Fibroblast of lung (primary cell): ENCODE measurements around the gene RAB1B. TPM values are rescaled to one million over a fixed set of nuclear protein-coding genes. Genes with fewer than 3 reads are reported as not detected.

Experiments used
- DNase-seq, 2 donors: peaks; one replicate each; pipeline versions ENCODE4 v3.0.0 to v3.0.0-alpha.2; 2010; ENCODE audit warnings: low read depth in 2 of 2
- H2AFZ ChIP-seq: 2 replicates; pipeline ENCODE4 v1.5.1; 2012; ENCODE audit warnings: low read length, control low read depth, inconsistent platforms
- H3K27ac ChIP-seq: 2 replicates; pipeline ENCODE4 v1.5.1; 2011; ENCODE audit warnings: low read length, control low read depth; ENCODE audit not compliant: insufficient read depth
- H3K27me3 ChIP-seq: 2 replicates; pipeline ENCODE4 v1.5.1; 2011; ENCODE audit warnings: mild to moderate bottlenecking, low read length; ENCODE audit not compliant: control insufficient read depth, insufficient read depth
- H3K36me3 ChIP-seq: 2 replicates; pipeline ENCODE4 v1.5.1; 2011; ENCODE audit warnings: low read length; ENCODE audit not compliant: control insufficient read depth, insufficient read depth
- H3K4me1 ChIP-seq: 2 replicates; pipeline ENCODE4 v1.5.1; 2011; ENCODE audit warnings: low read length; ENCODE audit not compliant: control insufficient read depth, insufficient read depth; ENCODE audit errors: extremely low read depth
- H3K4me2 ChIP-seq: 2 replicates; pipeline ENCODE4 v1.5.1; 2011; ENCODE audit warnings: low read length, control low read depth; ENCODE audit not compliant: insufficient read depth; ENCODE audit errors: extremely low read depth
- H3K4me3 ChIP-seq, 4 experiments: fragments of 200-600 bp in 1 of 4; sonication (generic) in 1 of 4; replicated peaks in 1 of 4; 2 replicates each; pipeline ENCODE4 v1.5.1; 2011 to 2016; ENCODE audit warnings: low read length in 4 of 4, low read depth in 3 of 4, mild to moderate bottlenecking in 3 of 4, control low read depth in 2 of 4, inconsistent platforms in 1 of 4, mixed read lengths in 1 of 4; ENCODE audit not compliant: insufficient read depth in 1 of 4; ENCODE audit errors: control extremely low read depth in 1 of 4
- H3K79me2 ChIP-seq: 2 replicates; pipeline ENCODE4 v1.5.1; 2012; ENCODE audit warnings: mild to moderate bottlenecking, low read length, inconsistent platforms; ENCODE audit not compliant: control insufficient read depth, insufficient read depth
- H3K9ac ChIP-seq: 2 replicates; pipeline ENCODE4 v1.5.1; 2011; ENCODE audit warnings: mild to moderate bottlenecking, low read length, control low read depth; ENCODE audit not compliant: insufficient read depth
- H3K9me3 ChIP-seq: 2 replicates; pipeline ENCODE4 v1.5.1; 2012; ENCODE audit warnings: low read depth, low read length; ENCODE audit not compliant: control insufficient read depth, insufficient read depth
- H4K20me1 ChIP-seq: 2 replicates; pipeline ENCODE4 v1.5.1; 2011; ENCODE audit warnings: low read length; ENCODE audit not compliant: control insufficient read depth, insufficient read depth; ENCODE audit errors: extremely low read depth
- EZH2 ChIP-seq: IDR thresholded peaks from 2 replicates; pipeline ENCODE4 v1.5.1; 2012; ENCODE audit warnings: low read length, control low read depth, mild to moderate bottlenecking; ENCODE audit errors: missing control alignments
- polyA plus RNA-seq, 2 donors: library from polyadenylated mRNA; depleted of rRNA in 1 of 2; stranded (reverse) in 1 of 2; unstranded in 1 of 2; fragments of >200 nt; gene quantifications; 2 replicates each; pipeline ENCODE4 v1.2.1, GENCODE V29; 2011 to 2012; ENCODE audit warnings: missing spikeins in 1 of 2
- total RNA-seq: library from RNA; depleted of rRNA; stranded (reverse); fragments of >200 nt; gene quantifications from 2 replicates; pipeline ENCODE4 v1.2.1, GENCODE V29; 2014
- TF ChIP-seq, protein P1 (sequence below), 2 donors: IDR thresholded peaks in 1 of 2; conservative IDR thresholded peaks in 1 of 2; 1 replicate in 1 of 2; 2 replicates in 1 of 2; pipeline ENCODE4 v1.5.1; 2011 to 2012; ENCODE audit warnings: low read length in 2 of 2, control low read depth in 1 of 2, inconsistent platforms in 1 of 2, low read depth in 1 of 2, mild to moderate bottlenecking in 1 of 2

The RAB1B gene
- total and polyA plus RNA-seq, 2 donors (not counting 1 experiment from before 2014, with no cell fraction given), result 63.6 to 140 TPM

DNA sequence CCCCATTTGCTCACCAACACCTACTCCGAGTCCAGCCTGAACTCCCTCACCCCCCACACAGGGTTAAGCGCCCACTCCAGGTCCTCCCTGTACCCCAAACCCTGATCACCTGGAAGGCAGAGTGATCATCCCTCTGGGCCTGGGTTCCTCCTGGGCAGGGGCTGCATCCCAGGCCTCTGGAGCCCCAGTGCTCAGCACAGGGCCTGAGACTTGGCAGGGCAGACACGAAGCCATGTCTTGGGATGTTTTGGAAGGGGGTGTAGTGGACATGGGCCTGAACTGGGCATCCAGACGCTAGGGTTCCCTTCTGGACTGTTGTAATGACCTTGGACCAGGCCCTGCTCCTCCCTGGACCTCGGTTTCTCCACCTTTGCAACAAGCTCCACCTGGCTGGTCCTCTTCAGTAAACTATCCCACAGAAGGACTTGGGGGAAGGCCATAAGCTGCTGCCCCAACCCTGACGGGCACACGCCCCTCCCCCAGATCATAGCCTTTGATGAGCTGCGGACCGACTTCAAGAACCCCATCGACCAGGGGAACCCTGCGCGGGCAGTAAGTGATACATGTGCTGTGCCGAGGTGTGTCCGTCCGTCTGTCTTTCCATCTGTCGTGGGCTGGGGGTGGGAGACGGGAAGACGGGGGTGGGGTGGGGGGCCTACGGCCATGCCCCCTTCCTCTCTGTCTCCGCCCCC lies 13.5 kb downstream of the RAB1B start:
- H3K9ac ChIP-seq, result no peak overlapping the region
- TF ChIP-seq, protein P1, sequence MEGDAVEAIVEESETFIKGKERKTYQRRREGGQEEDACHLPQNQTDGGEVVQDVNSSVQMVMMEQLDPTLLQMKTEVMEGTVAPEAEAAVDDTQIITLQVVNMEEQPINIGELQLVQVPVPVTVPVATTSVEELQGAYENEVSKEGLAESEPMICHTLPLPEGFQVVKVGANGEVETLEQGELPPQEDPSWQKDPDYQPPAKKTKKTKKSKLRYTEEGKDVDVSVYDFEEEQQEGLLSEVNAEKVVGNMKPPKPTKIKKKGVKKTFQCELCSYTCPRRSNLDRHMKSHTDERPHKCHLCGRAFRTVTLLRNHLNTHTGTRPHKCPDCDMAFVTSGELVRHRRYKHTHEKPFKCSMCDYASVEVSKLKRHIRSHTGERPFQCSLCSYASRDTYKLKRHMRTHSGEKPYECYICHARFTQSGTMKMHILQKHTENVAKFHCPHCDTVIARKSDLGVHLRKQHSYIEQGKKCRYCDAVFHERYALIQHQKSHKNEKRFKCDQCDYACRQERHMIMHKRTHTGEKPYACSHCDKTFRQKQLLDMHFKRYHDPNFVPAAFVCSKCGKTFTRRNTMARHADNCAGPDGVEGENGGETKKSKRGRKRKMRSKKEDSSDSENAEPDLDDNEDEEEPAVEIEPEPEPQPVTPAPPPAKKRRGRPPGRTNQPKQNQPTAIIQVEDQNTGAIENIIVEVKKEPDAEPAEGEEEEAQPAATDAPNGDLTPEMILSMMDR (conservative IDR thresholded peaks at IDR 0.05 in 1 of 2, IDR thresholded peaks at IDR 0.05 in 1 of 2; ENCODE audit: low read depth in 1 of 2, low read length in 2 of 2), result no peak
- TF ChIP-seq EZH2, result no peak
- H3K27me3 ChIP-seq, result no peaks in the 10 kb centered on the region
- H2AFZ ChIP-seq, result no peak overlapping the region
- no peak for DNase-seq
- peaks cover 13% of the 10 kb centered on the region for H3K36me3 ChIP-seq
- H3K4me3 ChIP-seq, result no peak overlapping the region
- H3K4me1 ChIP-seq, result peaks cover 2% of the 10 kb centered on the region
- H3K9me3 ChIP-seq, result no peaks in the 10 kb centered on the region
- H4K20me1 ChIP-seq, result peaks cover 1% of the 10 kb centered on the region
- no peak overlapping the region for H3K4me2 ChIP-seq
- H3K79me2 ChIP-seq, result peaks cover 9% of the 10 kb centered on the region
- H3K27ac ChIP-seq, result peak overlapping the region; percentile 8

DNA sequence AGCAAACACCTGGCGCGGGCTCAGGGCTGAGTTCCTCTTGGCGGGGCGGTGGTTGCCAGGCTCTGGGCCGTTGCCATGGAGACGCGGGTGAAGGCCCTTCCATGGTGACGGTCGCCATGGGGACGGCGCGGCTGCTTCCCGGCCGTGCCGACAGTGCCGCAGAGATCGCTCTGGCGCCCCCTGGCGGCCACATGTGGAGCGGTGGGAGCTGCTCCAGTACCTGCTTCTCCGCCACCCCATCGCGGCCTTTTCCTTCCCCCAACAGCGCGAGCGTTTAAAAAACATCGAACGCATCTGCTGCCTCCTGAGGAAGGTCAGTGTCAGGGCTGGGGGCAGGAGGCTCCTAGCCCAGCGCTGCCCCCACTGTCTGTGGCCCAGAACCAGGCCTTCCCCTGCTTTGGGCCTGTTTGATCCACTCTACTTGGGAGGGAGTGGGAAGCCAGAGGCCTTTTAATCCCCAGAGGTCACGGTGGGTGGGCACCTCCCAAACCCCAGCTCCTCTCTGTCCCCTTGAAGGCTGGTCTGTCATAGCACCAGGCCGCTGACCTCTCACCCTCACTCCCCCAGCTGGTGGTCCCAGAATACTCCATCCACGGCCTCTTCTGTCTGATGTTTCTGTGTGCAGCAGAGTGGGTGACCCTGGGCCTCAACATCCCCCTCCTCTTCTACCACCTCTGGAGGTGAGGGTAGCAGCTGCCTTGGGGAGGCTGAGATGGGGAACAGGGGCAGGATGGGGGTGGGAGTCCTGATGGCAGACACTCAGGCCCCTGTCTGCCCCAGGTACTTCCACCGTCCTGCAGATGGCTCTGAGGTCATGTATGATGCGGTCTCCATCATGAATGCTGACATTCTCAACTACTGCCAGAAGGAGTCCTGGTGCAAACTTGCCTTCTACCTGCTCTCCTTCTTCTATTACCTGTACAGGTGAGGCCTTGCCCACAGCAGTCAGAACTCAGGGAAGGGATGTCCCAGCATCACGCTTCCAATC lies 14.3 kb downstream of the RAB1B start:
- Histone ChIP-seq H3K36me3 (peaks cover 13% of the 10 kb centered on the region), H2AFZ (no peak overlapping the region), H3K4me1 (peaks cover 4% of the 10 kb centered on the region), H3K4me2 (no peak overlapping the region), H3K27ac (peak overlapping the region; percentile 32), H3K79me2 (peaks cover 16% of the 10 kb centered on the region), H3K9ac (no peak overlapping the region), H3K9me3 (no peaks in the 10 kb centered on the region), H4K20me1 (peaks cover 1% of the 10 kb centered on the region), H3K27me3 (no peaks in the 10 kb centered on the region), H3K4me3 (no peak overlapping the region)
- DNase-seq, result peak; percentile 94
- TF ChIP-seq EZH2, result no peak
- TF ChIP-seq, protein P1 (conservative IDR thresholded peaks at IDR 0.05 in 1 of 2, IDR thresholded peaks at IDR 0.05 in 1 of 2; ENCODE audit: low read depth in 1 of 2, low read length in 2 of 2), result peak; percentile 75 to 85

- Histone ChIP-seq H3K4me1 (peaks cover 6% of the 10 kb centered on the region), H4K20me1 (peaks cover 1% of the 10 kb centered on the region), H3K36me3 (peaks cover 13% of the 10 kb centered on the region), H3K4me3 (no peak overlapping the region), H3K9ac (no peak overlapping the region), H3K79me2 (peaks cover 24% of the 10 kb centered on the region), H3K9me3 (no peaks in the 10 kb centered on the region), H3K27me3 (no peaks in the 10 kb centered on the region), H3K27ac (no peak overlapping the region), H3K4me2 (no peak overlapping the region), H2AFZ (no peak overlapping the region)
- DNase-seq, result no peak
- TF ChIP-seq, protein P1 (conservative IDR thresholded peaks at IDR 0.05 in 1 of 2, IDR thresholded peaks at IDR 0.05 in 1 of 2; ENCODE audit: low read depth in 1 of 2, low read length in 2 of 2), result no peak
- TF ChIP-seq EZH2, result no peak
These were observed 15.1 kb downstream of the RAB1B start for GRCh38 chr11:66283461-66284105.
